Endodermal cell (in vitro differentiated cells): ENCODE results near the gene KHDC3L. TPM values are rescaled to one million over a fixed set of nuclear protein-coding genes. Genes with fewer than 3 reads are reported as not detected.

ENCODE experiments used
- DNase-seq: peaks from one replicate; pipeline ENCODE4 v3.0.0-alpha.2; 2017
- H3K27ac ChIP-seq: 2 replicates; pipeline ENCODE4 v1.5.1; 2013; ENCODE audit warnings: mild to moderate bottlenecking, low read depth, low read length, moderate library complexity
- H3K27me3 ChIP-seq: 2 replicates; pipeline ENCODE4 v1.6.1; 2013; ENCODE audit warnings: mild to moderate bottlenecking, low read length, moderate library complexity; ENCODE audit not compliant: insufficient read depth, control insufficient read depth, poor library complexity, severe bottlenecking
- H3K36me3 ChIP-seq: 2 replicates; pipeline ENCODE4 v1.7.0; 2013; ENCODE audit warnings: mild to moderate bottlenecking, low read length, moderate library complexity; ENCODE audit not compliant: control insufficient read depth, insufficient read depth
- H3K4me1 ChIP-seq: one replicate; pipeline ENCODE4 v1.7.0; 2013; ENCODE audit warnings: low read length; ENCODE audit not compliant: control insufficient read depth, insufficient read depth
- H3K4me3 ChIP-seq: 2 replicates; pipeline ENCODE4 v1.5.1; 2013; ENCODE audit warnings: mild to moderate bottlenecking, low read length, moderate library complexity
- H3K9ac ChIP-seq: 2 replicates; pipeline ENCODE4 v1.6.1; 2013; ENCODE audit warnings: mild to moderate bottlenecking, low read length, moderate library complexity; ENCODE audit not compliant: poor library complexity, severe bottlenecking; ENCODE audit errors: extremely low read depth
- H3K9me3 ChIP-seq: 2 replicates; pipeline ENCODE4 v1.6.1; 2013; ENCODE audit warnings: mild to moderate bottlenecking, low read length, moderate library complexity; ENCODE audit not compliant: control insufficient read depth
- H3K27ac Mint-ChIP-seq: 2 replicates; pipeline ENCODE4 v1.8.0; 2020; ENCODE audit warnings: mixed read lengths
- H3K27me3 Mint-ChIP-seq: 2 replicates; pipeline ENCODE4 v1.8.0; 2021; ENCODE audit warnings: mild to moderate bottlenecking, mixed read lengths; ENCODE audit not compliant: insufficient read depth
- H3K36me3 Mint-ChIP-seq: 2 replicates; pipeline ENCODE4 v1.8.0; 2020; ENCODE audit warnings: low read depth, mixed read lengths
- H3K4me1 Mint-ChIP-seq: 2 replicates; pipeline ENCODE4 v1.8.0; 2020; ENCODE audit warnings: mixed read lengths
- H3K4me3 Mint-ChIP-seq: 2 replicates; pipeline ENCODE4 v1.8.0; 2020; ENCODE audit warnings: mild to moderate bottlenecking, moderate library complexity, mixed read lengths
- H3K9me3 Mint-ChIP-seq: 2 replicates; pipeline ENCODE4 v1.8.0; 2020; ENCODE audit warnings: mild to moderate bottlenecking, mixed read lengths
- WGBS, 2 experiments: methylation state at CpG; one replicate each; pipeline versions ENCODE4 v1.1.5 to v1.1.7; 2013; ENCODE audit warnings: missing lambda C conversion rate in 2 of 2, mixed read lengths in 1 of 2; ENCODE audit not compliant: insufficient coverage in 1 of 2, insufficient read length in 1 of 2; 5-methylcytosine and 5-hydroxymethylcytosine counted together
- total RNA-seq, 2 donors: library from RNA; stranded (reverse); fragmentation: NEBNext Ultra II Directional in 1 of 2; extraction: Animal tissue kit (Norgen Biotek cat#: 25700) in 1 of 2; gene quantifications; 2 replicates in 1 of 2; 3 replicates in 1 of 2; pipeline ENCODE4 v1.2.1, GENCODE V29; 2021
- TF ChIP-seq, protein P1 (sequence below): fragments of 200-600 bp; sonication (generic); conservative IDR thresholded peaks from 2 replicates; pipeline ENCODE4 v1.5.0; 2021; ENCODE audit warnings: antibody characterized with exemption, mild to moderate bottlenecking

The KHDC3L gene
- total RNA-seq, 2 donors from 2014 or later, result not detected

GRCh38 chr6:73394577-73395354 lies 32.3 kb downstream of the KHDC3L start, which contains the start of gene DDX43:
TSS of gene DDX43 (plus strand) at chr6:73394828. CDS start at chr6:73394906, 78 bp downstream.
- no peak within 1 kb of the TSS for H3K27ac Mint-ChIP-seq
- WGBS, 2 experiments, result 95 to 96% methylated on average over 36 to 54 of the region's 54 CpGs
- Histone ChIP-seq H3K4me3 (no peak within 1 kb of the TSS), H3K27me3 (no peaks in the 10 kb centered on the region), H3K27ac (no peak within 1 kb of the TSS), H3K9me3 (no peaks in the 10 kb centered on the region), H3K36me3 (no peaks in the 10 kb centered on the region), H3K4me1 (no peaks in the 10 kb centered on the region), H3K9ac (no peak within 1 kb of the TSS)
- no peak within 1 kb of the TSS for H3K4me3 Mint-ChIP-seq
- H3K4me1 Mint-ChIP-seq, result no peaks in the 10 kb centered on the region
- no peak for DNase-seq
- H3K27me3 Mint-ChIP-seq, result peaks cover 4% of the 10 kb centered on the region
- H3K9me3 Mint-ChIP-seq, result peaks cover 8% of the 10 kb centered on the region
- TF ChIP-seq, protein P1, sequence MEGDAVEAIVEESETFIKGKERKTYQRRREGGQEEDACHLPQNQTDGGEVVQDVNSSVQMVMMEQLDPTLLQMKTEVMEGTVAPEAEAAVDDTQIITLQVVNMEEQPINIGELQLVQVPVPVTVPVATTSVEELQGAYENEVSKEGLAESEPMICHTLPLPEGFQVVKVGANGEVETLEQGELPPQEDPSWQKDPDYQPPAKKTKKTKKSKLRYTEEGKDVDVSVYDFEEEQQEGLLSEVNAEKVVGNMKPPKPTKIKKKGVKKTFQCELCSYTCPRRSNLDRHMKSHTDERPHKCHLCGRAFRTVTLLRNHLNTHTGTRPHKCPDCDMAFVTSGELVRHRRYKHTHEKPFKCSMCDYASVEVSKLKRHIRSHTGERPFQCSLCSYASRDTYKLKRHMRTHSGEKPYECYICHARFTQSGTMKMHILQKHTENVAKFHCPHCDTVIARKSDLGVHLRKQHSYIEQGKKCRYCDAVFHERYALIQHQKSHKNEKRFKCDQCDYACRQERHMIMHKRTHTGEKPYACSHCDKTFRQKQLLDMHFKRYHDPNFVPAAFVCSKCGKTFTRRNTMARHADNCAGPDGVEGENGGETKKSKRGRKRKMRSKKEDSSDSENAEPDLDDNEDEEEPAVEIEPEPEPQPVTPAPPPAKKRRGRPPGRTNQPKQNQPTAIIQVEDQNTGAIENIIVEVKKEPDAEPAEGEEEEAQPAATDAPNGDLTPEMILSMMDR, result no peak
- no peaks in the 10 kb centered on the region for H3K36me3 Mint-ChIP-seq

DNA sequence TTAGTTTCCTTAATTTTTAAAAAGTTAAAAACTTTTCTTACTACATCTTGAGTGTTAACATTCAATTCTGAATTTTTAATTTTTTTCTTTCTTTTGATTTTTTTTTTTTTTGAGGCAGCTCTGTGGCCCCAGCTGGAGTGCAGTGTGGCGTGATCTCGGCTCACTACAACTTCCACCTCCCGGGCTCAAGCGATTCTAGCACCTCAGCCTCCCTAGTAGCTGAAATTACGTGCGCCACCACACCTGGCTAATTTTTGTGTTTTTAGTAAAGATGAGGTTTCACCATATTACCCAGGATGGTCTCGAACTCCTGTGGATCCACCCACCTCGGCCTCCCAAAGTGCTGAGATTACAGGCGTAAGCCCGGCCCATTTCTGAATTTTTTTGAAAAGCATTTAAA lies 33.4 kb downstream of the KHDC3L start:
- Histone ChIP-seq H3K4me1 (no peaks in the 10 kb centered on the region), H3K27me3 (no peaks in the 10 kb centered on the region), H3K36me3 (no peaks in the 10 kb centered on the region), H3K9me3 (no peaks in the 10 kb centered on the region), H3K27ac (no peak overlapping the region), H3K9ac (no peak overlapping the region), H3K4me3 (no peak overlapping the region)
- no peak overlapping the region for H3K4me3 Mint-ChIP-seq
- H3K27me3 Mint-ChIP-seq, result peaks cover 4% of the 10 kb centered on the region
- TF ChIP-seq, protein P1, result no peak
- no peaks in the 10 kb centered on the region for H3K4me1 Mint-ChIP-seq
- DNase-seq, result no peak
- peaks cover 8% of the 10 kb centered on the region for H3K9me3 Mint-ChIP-seq
- WGBS, 2 experiments, result 92 to 100% methylated on average over 6 to 10 of the region's 10 CpGs
- H3K27ac Mint-ChIP-seq, result no peak overlapping the region
- no peaks in the 10 kb centered on the region for H3K36me3 Mint-ChIP-seq

DNA sequence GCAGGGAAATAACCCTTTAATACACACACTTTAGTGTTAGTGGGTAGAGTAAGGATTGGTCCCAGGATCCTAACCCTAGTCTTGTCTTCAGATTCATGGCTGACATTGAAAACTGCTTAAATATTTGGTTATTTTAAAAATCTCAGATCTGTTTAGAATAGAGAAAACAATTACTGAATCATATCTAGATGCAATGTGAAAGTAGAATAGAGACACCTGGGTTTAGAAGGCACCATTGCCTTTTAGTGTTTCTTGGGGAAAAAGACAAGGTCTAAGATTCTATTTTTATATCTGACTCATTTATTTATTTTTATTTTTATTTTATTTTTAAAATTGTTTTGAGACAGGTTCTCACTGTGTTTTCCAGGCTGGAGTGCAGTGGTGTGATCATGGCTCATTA lies 38.2 kb downstream of the KHDC3L start:
- Mint-ChIP-seq H3K4me3 (no peak overlapping the region), H3K27ac (no peak overlapping the region), H3K27me3 (no peaks in the 10 kb centered on the region), H3K9me3 (no peaks in the 10 kb centered on the region), H3K4me1 (no peaks in the 10 kb centered on the region), H3K36me3 (no peaks in the 10 kb centered on the region)
- H3K27ac ChIP-seq, result no peak overlapping the region
- H3K27me3 ChIP-seq, result no peaks in the 10 kb centered on the region
- H3K9me3 ChIP-seq, result no peaks in the 10 kb centered on the region
- H3K9ac ChIP-seq, result no peak overlapping the region
- DNase-seq, result no peak
- no peaks in the 10 kb centered on the region for H3K36me3 ChIP-seq
- no peak overlapping the region for H3K4me3 ChIP-seq
- no peaks in the 10 kb centered on the region for H3K4me1 ChIP-seq
- TF ChIP-seq, protein P1, result no peak
